ENCODE data around the gene TPPP3.

- TF ChIP-seq CTCF (IDR thresholded peaks at IDR 0.05; ENCODE audit: low read length) = no peak
- TF ChIP-seq EZH2 (IDR thresholded peaks at IDR 0.05; ENCODE audit: borderline replicate concordance, low read length) = no peak
These were observed 14.0 kb upstream of the TPPP3 start for GRCh38 chr16:67407176-67407787.
